ENCODE measurements around the gene KNCN.

The KNCN gene

DNA sequence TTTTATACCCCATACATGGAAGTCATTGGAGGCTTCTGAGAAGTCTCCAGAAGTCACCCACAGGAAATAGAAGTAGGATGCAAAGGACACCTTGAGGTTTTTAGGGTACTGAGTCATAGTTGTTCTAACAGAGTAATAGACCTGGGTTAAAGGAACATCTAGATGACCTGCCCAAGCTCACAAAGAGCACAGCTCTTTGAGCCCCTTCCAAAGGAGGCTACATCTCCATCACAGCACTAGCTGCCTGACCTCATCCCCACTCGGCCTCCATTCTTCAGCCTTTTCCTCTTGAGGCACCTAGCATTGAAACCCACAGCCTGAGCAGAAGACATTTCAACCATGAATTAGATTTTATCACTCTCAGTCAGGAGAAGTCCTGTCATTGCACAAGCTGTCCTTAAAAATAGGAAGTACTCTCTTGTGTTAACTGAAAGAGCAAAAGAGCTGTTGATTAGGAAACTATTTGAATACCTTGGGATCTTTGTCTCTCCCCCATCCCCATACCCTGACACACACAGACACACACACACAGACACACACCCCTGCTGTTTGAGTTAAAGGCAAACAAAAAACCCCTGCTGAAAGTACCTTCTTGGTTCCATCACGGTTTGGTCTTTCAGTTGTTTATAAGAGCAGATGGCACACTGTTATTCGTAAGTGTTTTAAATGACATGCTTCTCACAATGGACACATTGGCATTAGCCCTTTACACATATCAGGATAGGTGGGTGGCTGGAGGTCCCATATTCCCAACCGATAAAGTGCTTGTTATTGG lies 30.4 kb upstream of the KNCN start:
- peaks cover 27% of the 10 kb centered on the region for H3K36me3 Mint-ChIP-seq (ENCODE audit: insufficient read depth)
- peak overlapping the region; percentile 75 for H3K27ac Mint-ChIP-seq (ENCODE audit: low read depth)
- peak overlapping the region; percentile 58 for H3K4me3 Mint-ChIP-seq
- ATAC-seq (replicated peaks; ENCODE audit: extremely low read depth, poor library complexity, severe bottlenecking) (peak; percentile 87), DNase-seq (ENCODE audit: low spot score in 2 of 2) (no peak)
- H3K27me3 Mint-ChIP-seq, result no peaks in the 10 kb centered on the region
- H3K9me3 Mint-ChIP-seq, result no peaks in the 10 kb centered on the region
- peaks cover 32% of the 10 kb centered on the region for H3K4me1 Mint-ChIP-seq

DNA sequence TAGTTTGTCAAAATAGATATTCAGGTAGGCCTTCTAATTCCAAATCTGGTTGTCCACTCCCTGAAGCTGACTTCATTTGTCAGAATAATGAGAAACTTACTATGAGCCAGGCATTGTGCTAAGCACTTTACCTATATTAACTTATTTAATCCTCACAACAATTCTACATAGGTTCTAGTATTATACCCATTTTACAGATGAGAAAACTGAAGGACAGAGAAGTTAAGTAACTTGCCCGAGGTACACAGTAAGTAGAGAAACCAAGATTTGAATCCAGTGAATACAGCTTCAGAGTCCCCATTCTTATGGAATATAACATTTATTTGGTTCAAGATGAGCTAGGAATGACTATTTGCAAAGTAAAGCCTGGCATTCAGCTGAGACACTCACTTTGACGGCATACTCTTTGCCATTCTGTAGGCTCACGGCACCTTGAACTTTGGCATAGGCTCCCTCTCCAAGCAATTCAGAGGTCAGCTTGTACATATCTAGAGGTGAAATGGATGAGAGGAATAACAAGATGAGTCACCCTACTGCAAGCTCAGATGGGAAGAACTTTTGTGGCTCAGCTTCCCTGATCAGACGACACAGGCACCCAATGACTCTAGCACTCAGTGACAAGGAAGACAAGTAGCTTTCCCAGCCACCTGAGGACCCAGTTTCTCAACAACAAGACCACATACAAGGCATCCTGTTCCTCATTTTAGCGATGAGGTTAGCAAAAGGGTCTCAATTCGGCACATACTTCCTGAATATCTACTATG lies 28.9 kb upstream of the KNCN start:
- Mint-ChIP-seq H3K4me3 (no peak overlapping the region), H3K9me3 (no peaks in the 10 kb centered on the region), H3K27ac (ENCODE audit: low read depth) (peak overlapping the region; percentile 75), H3K36me3 (ENCODE audit: insufficient read depth) (peaks cover 29% of the 10 kb centered on the region), H3K4me1 (peaks cover 32% of the 10 kb centered on the region), H3K27me3 (no peaks in the 10 kb centered on the region)
- DNase-seq (ENCODE audit: low spot score in 2 of 2) (no peak), ATAC-seq (replicated peaks; ENCODE audit: extremely low read depth, poor library complexity, severe bottlenecking) (peak; percentile 6)

DNA sequence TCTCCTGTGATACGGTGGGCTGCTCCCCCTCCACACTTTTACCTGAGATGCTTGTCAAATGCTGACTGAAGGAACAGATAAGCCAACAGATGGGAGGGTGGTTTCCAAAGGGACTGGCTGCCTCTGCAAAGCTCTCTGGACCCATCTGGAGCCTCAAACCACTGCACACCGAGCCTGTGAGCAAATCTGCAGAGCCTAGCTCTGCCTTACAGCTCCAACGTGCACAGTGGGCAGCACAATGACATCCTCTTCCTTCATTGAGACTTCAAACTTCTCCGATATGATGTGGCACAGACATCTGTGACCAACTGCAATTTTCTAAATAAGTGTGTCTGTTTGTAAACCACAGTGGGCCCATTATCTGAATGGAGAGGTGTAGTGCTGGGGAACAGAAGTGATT lies 26.2 kb upstream of the KNCN start:
- no peaks in the 10 kb centered on the region for H3K9me3 Mint-ChIP-seq
- H3K27me3 Mint-ChIP-seq, result no peaks in the 10 kb centered on the region
- H3K27ac Mint-ChIP-seq (ENCODE audit: low read depth), result no peak overlapping the region
- no peak overlapping the region for H3K4me3 Mint-ChIP-seq
- ATAC-seq (replicated peaks; ENCODE audit: extremely low read depth, poor library complexity, severe bottlenecking) (no peak), DNase-seq (ENCODE audit: low spot score in 2 of 2) (no peak)
- H3K4me1 Mint-ChIP-seq, result peaks cover 24% of the 10 kb centered on the region
- H3K36me3 Mint-ChIP-seq (ENCODE audit: insufficient read depth), result peaks cover 18% of the 10 kb centered on the region

DNA sequence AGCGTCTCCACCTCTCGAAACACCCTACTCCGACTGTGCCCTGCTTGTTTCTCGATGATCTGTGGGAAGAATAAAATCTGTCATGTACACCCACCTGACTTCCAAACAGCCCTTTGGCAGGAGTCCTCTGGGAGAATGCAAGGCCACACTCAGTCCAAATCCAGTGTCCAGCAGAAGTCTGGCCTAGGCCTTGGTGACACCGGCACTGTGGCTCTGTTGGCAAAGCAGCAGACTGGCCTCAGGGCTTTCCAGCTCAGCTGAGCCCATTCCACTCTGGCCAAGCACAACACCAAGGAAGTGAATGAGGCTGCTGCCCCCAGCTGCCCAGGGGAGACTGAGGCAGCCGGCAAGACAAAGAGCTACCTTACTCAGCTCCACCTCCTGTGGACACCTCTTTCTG lies 25.1 kb upstream of the KNCN start:
- no peak overlapping the region for H3K27ac Mint-ChIP-seq (ENCODE audit: low read depth)

DNA sequence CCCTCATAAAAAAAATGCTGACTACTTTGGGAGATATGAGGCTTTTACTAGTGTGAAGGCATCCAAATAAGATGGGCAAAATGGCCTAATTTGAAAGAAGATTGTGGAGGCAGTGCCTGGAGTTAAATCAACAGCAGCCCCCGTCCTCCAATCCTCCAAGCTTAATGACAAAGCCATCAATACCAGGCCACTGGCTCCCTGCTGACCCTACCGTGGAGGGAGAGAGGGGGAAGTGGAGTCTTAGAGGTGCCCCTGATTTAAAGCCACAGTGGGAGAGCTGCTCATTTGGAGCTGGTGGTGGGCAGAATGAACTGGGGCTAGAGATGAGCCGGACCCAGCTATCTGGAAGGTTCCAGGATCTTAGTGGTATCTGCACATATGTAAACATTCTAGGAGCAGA lies 24.3 kb upstream of the KNCN start:
- H3K36me3 Mint-ChIP-seq (ENCODE audit: insufficient read depth), result peaks cover 18% of the 10 kb centered on the region
- H3K27ac Mint-ChIP-seq (ENCODE audit: low read depth), result no peak overlapping the region

More for the DNA sequence above, 25.1 kb upstream of the KNCN start:
- Mint-ChIP-seq H3K4me1 (peaks cover 13% of the 10 kb centered on the region), H3K36me3 (ENCODE audit: insufficient read depth) (peaks cover 18% of the 10 kb centered on the region), H3K4me3 (no peak overlapping the region), H3K27me3 (no peaks in the 10 kb centered on the region), H3K9me3 (no peaks in the 10 kb centered on the region)
- DNase-seq (ENCODE audit: low spot score in 2 of 2), result no peak
- no peak for ATAC-seq (replicated peaks; ENCODE audit: extremely low read depth, poor library complexity, severe bottlenecking)

DNA sequence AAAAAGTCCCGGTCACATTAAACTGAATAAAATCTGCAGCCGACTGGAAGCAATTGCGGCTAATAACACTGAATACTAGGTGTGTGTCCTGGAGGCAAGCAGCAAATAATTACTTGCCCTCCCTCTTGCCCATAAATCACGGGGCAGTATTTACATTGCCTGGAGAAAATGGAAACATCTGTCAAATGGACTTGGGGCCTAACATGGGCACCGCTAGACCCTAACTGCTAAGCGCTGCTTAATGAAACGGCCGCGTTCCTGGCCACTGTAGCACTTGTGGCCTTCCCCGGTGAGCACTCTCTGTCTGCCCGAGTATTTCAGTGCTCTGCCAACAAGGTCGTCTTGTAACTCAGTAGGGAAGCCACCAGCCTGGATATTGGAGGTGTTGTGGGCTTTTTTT lies 23.9 kb upstream of the KNCN start:
- peaks cover 15% of the 10 kb centered on the region for H3K36me3 Mint-ChIP-seq (ENCODE audit: insufficient read depth)
- peaks cover under 1% of the 10 kb centered on the region for H3K4me1 Mint-ChIP-seq
- no peaks in the 10 kb centered on the region for H3K9me3 Mint-ChIP-seq
- DNase-seq (ENCODE audit: low spot score in 2 of 2), result no peak
- ATAC-seq (replicated peaks; ENCODE audit: extremely low read depth, poor library complexity, severe bottlenecking), result no peak
- no peak overlapping the region for H3K4me3 Mint-ChIP-seq
- H3K27me3 Mint-ChIP-seq, result no peaks in the 10 kb centered on the region
- H3K27ac Mint-ChIP-seq (ENCODE audit: low read depth), result no peak overlapping the region

More for the DNA sequence above, 24.3 kb upstream of the KNCN start:
- H3K9me3 Mint-ChIP-seq, result no peaks in the 10 kb centered on the region
- no peaks in the 10 kb centered on the region for H3K27me3 Mint-ChIP-seq
- H3K4me3 Mint-ChIP-seq, result no peak overlapping the region
- ATAC-seq (replicated peaks; ENCODE audit: extremely low read depth, poor library complexity, severe bottlenecking) (no peak), DNase-seq (ENCODE audit: low spot score in 2 of 2) (no peak)
- H3K4me1 Mint-ChIP-seq, result peaks cover 5% of the 10 kb centered on the region

GRCh38 chr1:46571691-46572225 lies 20.3 kb upstream of the KNCN start:
- Mint-ChIP-seq H3K9me3 (no peaks in the 10 kb centered on the region), H3K4me3 (no peak overlapping the region), H3K27ac (ENCODE audit: low read depth) (no peak overlapping the region), H3K27me3 (no peaks in the 10 kb centered on the region), H3K36me3 (ENCODE audit: insufficient read depth) (peaks cover 21% of the 10 kb centered on the region), H3K4me1 (no peaks in the 10 kb centered on the region)
- no peak for ATAC-seq (replicated peaks; ENCODE audit: extremely low read depth, poor library complexity, severe bottlenecking)
- no peak for DNase-seq (ENCODE audit: low spot score in 2 of 2)

DNA sequence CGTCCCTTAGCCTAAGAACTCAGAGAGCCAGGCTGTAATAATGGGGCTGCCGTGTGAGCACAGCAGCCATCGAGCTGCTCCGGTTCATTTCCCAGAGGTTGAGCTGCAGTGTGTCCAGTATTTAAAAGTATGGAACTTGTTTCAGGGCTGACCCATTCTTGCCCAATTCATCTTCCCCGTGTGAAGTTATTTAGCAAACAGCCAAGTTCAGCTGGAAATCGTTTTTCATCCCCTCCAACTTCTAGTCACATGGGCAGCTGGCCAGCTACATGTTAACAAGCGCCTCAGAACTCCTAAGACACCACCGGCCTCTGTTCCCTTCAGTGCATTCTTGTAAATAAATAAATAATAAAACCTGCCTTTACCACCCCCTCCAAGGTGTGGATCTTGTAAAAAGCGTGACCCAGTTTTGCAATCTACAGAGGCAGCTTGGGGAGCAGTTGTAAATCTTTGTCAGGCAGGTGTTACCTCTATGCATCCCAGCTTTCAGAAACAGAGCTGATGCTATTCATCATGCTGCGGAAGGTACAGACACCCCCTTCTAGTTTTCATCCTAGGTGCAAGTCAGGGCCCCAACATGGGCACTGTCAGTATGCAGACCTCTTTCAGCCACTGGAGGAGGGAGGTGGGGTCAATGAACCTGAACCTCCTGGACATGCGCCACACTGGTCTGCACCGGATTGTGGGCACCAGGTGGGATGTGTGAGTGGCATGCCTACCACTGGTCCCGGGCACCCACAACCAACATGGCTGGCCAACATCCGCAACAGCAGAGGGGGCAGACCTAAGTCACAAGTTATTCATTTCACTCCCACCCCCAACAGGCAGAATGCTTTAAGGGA lies 18.7 kb upstream of the KNCN start:
- Mint-ChIP-seq H3K9me3 (no peaks in the 10 kb centered on the region), H3K4me3 (no peak overlapping the region), H3K27me3 (no peaks in the 10 kb centered on the region), H3K4me1 (no peaks in the 10 kb centered on the region), H3K36me3 (ENCODE audit: insufficient read depth) (peaks cover 19% of the 10 kb centered on the region), H3K27ac (ENCODE audit: low read depth) (no peak overlapping the region)
- ATAC-seq (replicated peaks; ENCODE audit: extremely low read depth, poor library complexity, severe bottlenecking) (no peak), DNase-seq (ENCODE audit: low spot score in 2 of 2) (no peak)

GRCh38 chr1:46569116-46569515 lies 17.7 kb upstream of the KNCN start:
- Mint-ChIP-seq H3K9me3 (no peaks in the 10 kb centered on the region), H3K36me3 (ENCODE audit: insufficient read depth) (peaks cover 24% of the 10 kb centered on the region), H3K27ac (ENCODE audit: low read depth) (no peak overlapping the region), H3K27me3 (no peaks in the 10 kb centered on the region), H3K4me1 (no peaks in the 10 kb centered on the region), H3K4me3 (no peak overlapping the region)
- ATAC-seq (replicated peaks; ENCODE audit: extremely low read depth, poor library complexity, severe bottlenecking) (no peak), DNase-seq (ENCODE audit: low spot score in 2 of 2) (no peak)

GRCh38 chr1:46568461-46568891 lies 17.0 kb upstream of the KNCN start:
- H3K27me3 Mint-ChIP-seq, result no peaks in the 10 kb centered on the region
- H3K9me3 Mint-ChIP-seq, result no peaks in the 10 kb centered on the region
- no peak overlapping the region for H3K4me3 Mint-ChIP-seq
- H3K36me3 Mint-ChIP-seq (ENCODE audit: insufficient read depth), result peaks cover 26% of the 10 kb centered on the region
- no peak overlapping the region for H3K27ac Mint-ChIP-seq (ENCODE audit: low read depth)
- ATAC-seq (replicated peaks; ENCODE audit: extremely low read depth, poor library complexity, severe bottlenecking) (no peak), DNase-seq (ENCODE audit: low spot score in 2 of 2) (no peak)
- no peaks in the 10 kb centered on the region for H3K4me1 Mint-ChIP-seq

DNA sequence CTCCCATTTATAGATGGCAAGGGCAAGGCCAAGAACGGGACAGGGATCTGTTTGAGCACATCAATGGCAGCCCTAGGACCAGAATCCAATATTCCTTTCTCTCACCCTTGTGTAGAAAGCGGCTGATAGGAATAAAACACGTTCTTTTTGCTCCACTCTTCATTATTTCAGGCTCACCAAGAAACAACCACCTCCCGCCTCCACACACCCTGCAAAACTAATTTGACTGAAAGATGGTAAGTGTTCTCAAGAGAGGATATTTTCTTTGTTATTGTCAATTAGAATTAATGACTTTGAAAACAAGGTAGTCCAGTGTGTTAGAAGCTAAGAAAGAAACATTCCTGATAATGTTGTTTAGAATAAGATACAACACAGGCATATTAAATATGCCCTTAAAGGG lies 11.9 kb upstream of the KNCN start:
- Mint-ChIP-seq H3K4me1 (no peaks in the 10 kb centered on the region), H3K9me3 (no peaks in the 10 kb centered on the region), H3K36me3 (ENCODE audit: insufficient read depth) (peaks cover 25% of the 10 kb centered on the region), H3K27ac (ENCODE audit: low read depth) (no peak overlapping the region), H3K4me3 (no peak overlapping the region), H3K27me3 (no peaks in the 10 kb centered on the region)
- ATAC-seq (replicated peaks; ENCODE audit: extremely low read depth, poor library complexity, severe bottlenecking) (no peak), DNase-seq (ENCODE audit: low spot score in 2 of 2) (no peak)

DNA sequence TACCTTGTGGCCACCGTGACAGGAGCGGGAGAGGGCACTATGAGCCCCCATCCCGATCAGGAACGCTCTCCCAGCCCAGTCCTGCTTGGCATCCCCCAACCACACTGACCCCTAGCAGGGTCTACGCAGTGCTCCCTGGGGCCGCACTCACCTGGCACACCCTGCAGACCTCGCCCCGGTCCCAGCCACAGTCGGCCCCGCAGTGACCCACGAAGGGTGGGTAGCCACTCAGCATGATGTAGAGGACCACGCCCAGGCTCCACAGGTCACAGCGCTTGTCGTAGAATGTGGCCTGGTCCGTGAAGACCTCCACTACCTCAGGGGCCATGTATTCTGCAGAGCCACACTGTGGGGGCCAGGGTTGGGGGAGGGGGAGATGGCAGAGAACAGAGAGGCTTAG lies 11.1 kb upstream of the KNCN start:
- Mint-ChIP-seq H3K4me1 (no peaks in the 10 kb centered on the region), H3K27ac (ENCODE audit: low read depth) (no peak overlapping the region), H3K4me3 (no peak overlapping the region), H3K27me3 (no peaks in the 10 kb centered on the region), H3K36me3 (ENCODE audit: insufficient read depth) (peaks cover 20% of the 10 kb centered on the region), H3K9me3 (no peaks in the 10 kb centered on the region)
- DNase-seq (ENCODE audit: low spot score in 2 of 2), result no peak
- no peak for ATAC-seq (replicated peaks; ENCODE audit: extremely low read depth, poor library complexity, severe bottlenecking)

Data from central memory CD8-positive, alpha-beta T cell (primary cell).